Measurements from ENCODE around the gene EVX1. TPM values are rescaled to one million over a fixed set of nuclear protein-coding genes. Genes with fewer than 3 reads are reported as not detected.

Gene EVX1
- total and polyA plus RNA-seq, 2 of the 13 experiments (the other 11 are each of a cell fraction or from before 2014, with no cell fraction given) = not detected

DNA sequence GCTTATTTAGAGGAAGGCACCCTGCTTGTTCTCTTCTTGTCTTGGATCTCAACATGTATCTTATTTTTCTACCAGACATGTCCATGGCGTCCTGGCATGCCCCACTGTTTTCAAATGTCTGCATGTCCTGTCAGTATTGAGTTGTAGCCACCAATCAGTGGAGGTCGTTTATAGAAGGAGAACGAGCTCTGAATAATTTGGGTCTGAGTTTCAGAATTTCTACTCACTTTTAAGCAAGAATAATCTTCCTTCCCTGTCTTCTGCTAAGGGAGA, 39.8 kb upstream of the EVX1 start (continued):
- TF ChIP-seq ZBTB10 (CRISPR knock-in tag; IDR thresholded peaks at IDR 0.05; ENCODE audit: borderline replicate concordance) = no peak
- TF ChIP-seq ZNF101 (CRISPR knock-in tag; IDR thresholded peaks at IDR 0.05; ENCODE audit: borderline replicate concordance, low read depth) = no peak
- TF ChIP-seq AGO1 (IDR thresholded peaks at IDR 0.05; ENCODE audit: low read depth, low read length, poor library complexity, severe bottlenecking) = no peak
- TF ChIP-seq ZNF263 (CRISPR knock-in tag; IDR thresholded peaks at IDR 0.05) = no peak
- TF ChIP-seq DNMT1 (CRISPR knock-in tag; IDR thresholded peaks at IDR 0.05) = no peak
- TF ChIP-seq, protein P1, sequence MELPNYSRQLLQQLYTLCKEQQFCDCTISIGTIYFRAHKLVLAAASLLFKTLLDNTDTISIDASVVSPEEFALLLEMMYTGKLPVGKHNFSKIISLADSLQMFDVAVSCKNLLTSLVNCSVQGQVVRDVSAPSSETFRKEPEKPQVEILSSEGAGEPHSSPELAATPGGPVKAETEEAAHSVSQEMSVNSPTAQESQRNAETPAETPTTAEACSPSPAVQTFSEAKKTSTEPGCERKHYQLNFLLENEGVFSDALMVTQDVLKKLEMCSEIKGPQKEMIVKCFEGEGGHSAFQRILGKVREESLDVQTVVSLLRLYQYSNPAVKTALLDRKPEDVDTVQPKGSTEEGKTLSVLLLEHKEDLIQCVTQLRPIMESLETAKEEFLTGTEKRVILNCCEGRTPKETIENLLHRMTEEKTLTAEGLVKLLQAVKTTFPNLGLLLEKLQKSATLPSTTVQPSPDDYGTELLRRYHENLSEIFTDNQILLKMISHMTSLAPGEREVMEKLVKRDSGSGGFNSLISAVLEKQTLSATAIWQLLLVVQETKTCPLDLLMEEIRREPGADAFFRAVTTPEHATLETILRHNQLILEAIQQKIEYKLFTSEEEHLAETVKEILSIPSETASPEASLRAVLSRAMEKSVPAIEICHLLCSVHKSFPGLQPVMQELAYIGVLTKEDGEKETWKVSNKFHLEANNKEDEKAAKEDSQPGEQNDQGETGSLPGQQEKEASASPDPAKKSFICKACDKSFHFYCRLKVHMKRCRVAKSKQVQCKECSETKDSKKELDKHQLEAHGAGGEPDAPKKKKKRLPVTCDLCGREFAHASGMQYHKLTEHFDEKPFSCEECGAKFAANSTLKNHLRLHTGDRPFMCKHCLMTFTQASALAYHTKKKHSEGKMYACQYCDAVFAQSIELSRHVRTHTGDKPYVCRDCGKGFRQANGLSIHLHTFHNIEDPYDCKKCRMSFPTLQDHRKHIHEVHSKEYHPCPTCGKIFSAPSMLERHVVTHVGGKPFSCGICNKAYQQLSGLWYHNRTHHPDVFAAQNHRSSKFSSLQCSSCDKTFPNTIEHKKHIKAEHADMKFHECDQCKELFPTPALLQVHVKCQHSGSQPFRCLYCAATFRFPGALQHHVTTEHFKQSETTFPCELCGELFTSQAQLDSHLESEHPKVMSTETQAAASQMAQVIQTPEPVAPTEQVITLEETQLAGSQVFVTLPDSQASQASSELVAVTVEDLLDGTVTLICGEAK (IDR thresholded peaks at IDR 0.05) = no peak
- TF ChIP-seq, protein P1 (CRISPR knock-in tag; IDR thresholded peaks at IDR 0.05) = no peak
- TF ChIP-seq ZBTB38 (CRISPR knock-in tag; IDR thresholded peaks at IDR 0.05) = no peak
- no peak for TF ChIP-seq ZNF614 (CRISPR knock-in tag; IDR thresholded peaks at IDR 0.05; ENCODE audit: borderline replicate concordance)
- no peak for TF ChIP-seq NFIC (IDR thresholded peaks at IDR 0.05; ENCODE audit: low read length)
- TF ChIP-seq KMT2B (CRISPR knock-in tag; IDR thresholded peaks at IDR 0.05) = no peak
- TF ChIP-seq FOXC1 (CRISPR knock-in tag; IDR thresholded peaks at IDR 0.05; ENCODE audit: borderline replicate concordance) = no peak
- TF ChIP-seq, protein P2, sequence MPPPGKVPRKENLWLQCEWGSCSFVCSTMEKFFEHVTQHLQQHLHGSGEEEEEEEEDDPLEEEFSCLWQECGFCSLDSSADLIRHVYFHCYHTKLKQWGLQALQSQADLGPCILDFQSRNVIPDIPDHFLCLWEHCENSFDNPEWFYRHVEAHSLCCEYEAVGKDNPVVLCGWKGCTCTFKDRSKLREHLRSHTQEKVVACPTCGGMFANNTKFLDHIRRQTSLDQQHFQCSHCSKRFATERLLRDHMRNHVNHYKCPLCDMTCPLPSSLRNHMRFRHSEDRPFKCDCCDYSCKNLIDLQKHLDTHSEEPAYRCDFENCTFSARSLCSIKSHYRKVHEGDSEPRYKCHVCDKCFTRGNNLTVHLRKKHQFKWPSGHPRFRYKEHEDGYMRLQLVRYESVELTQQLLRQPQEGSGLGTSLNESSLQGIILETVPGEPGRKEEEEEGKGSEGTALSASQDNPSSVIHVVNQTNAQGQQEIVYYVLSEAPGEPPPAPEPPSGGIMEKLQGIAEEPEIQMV (CRISPR knock-in tag; IDR thresholded peaks at IDR 0.05; ENCODE audit: low read depth) = no peak
- no peak for TF ChIP-seq HBP1 (CRISPR knock-in tag; IDR thresholded peaks at IDR 0.05; ENCODE audit: low read depth)
